Tibial artery (tissue), 4 donors: Measurements from ENCODE around the gene PHACTR1.

Source experiments
- DNase-seq, 2 donors: peaks; one replicate each; pipeline ENCODE4 v3.0.0-alpha.2; 2019
- H3K27ac ChIP-seq, 2 donors: fragments of 200-600 bp; sonication (generic) in 1 of 2; 1 replicate in 1 of 2; 2 replicates in 1 of 2; pipeline ENCODE4 v1.5.1; 2018 to 2019; ENCODE audit warnings: mild to moderate bottlenecking in 1 of 2
- H3K27me3 ChIP-seq, 2 donors: fragments of 200-600 bp; sonication (generic) in 1 of 2; one replicate each; pipeline versions ENCODE4 v1.5.1 to v1.6.0; 2016 to 2019
- H3K36me3 ChIP-seq, 3 donors: fragments of 200-600 bp; sonication (generic) in 2 of 3; one replicate each; pipeline ENCODE4 v1.5.1; 2016 to 2019; ENCODE audit warnings: mild to moderate bottlenecking in 2 of 3
- H3K4me1 ChIP-seq, 4 donors: fragments of 200-600 bp; sonication (generic) in 2 of 4; 1 replicate in 3 of 4; 2 replicates in 1 of 4; pipeline ENCODE4 v1.5.1; 2016 to 2019
- H3K4me3 ChIP-seq, 2 donors: fragments of 200-600 bp; sonication (generic) in 1 of 2; 1 replicate in 1 of 2; 2 replicates in 1 of 2; pipeline ENCODE4 v1.5.1; 2018 to 2019; ENCODE audit warnings: mild to moderate bottlenecking in 2 of 2
- H3K9me3 ChIP-seq, 3 donors: fragments of 200-600 bp; sonication (generic) in 1 of 3; one replicate each; pipeline ENCODE4 v1.5.1; 2016 to 2019
- CTCF ChIP-seq, 2 experiments: fragments of 200-600 bp in 1 of 2; fragments of 450-650 bp in 1 of 2; IDR thresholded peaks; one replicate each; pipeline ENCODE4 v1.5.1; 2017 to 2019; ENCODE audit warnings: antibody characterized with exemption in 2 of 2, mild to moderate bottlenecking in 1 of 2, moderate library complexity in 1 of 2
- intact Hi-C: fragments of 100-400 bp; cut with DNase I; formaldehyde crosslinking; loops from one replicate; pipeline ENCODE4 v1.15.0; 2023; ENCODE audit warnings: low total_unique reads

PHACTR1 gene

GRCh38 chr6:13013681-13014503 is 297.3 kb downstream of the PHACTR1 start:
- no peaks in the 10 kb centered on the region for H3K36me3 ChIP-seq
- H3K4me3 ChIP-seq = peak overlapping the region; percentile 61 to 68
- H3K9me3 ChIP-seq = no peaks in the 10 kb centered on the region
- no peak for TF ChIP-seq CTCF (IDR thresholded peaks at IDR 0.05)
- peak overlapping the region; percentile 73 to 74 for H3K27ac ChIP-seq
- intact Hi-C loops = no loop called here
- peaks cover 0 to 63% (median 22%) of the 10 kb centered on the region in 4 donors for H3K4me1 ChIP-seq
- H3K27me3 ChIP-seq = no peaks in the 10 kb centered on the region
- no peak for DNase-seq

GRCh38 chr6:13014504-13015378 is 298.2 kb downstream of the PHACTR1 start:
- Histone ChIP-seq H3K9me3 (no peaks in the 10 kb centered on the region), H3K4me1 (peaks cover 0 to 63% (median 22%) of the 10 kb centered on the region in 4 donors), H3K36me3 (no peaks in the 10 kb centered on the region), H3K27me3 (no peaks in the 10 kb centered on the region), H3K4me3 (peak overlapping the region; percentile 61 to 68), H3K27ac (peak overlapping the region; percentile 73 to 74)
- intact Hi-C loops = no loop called here
- DNase-seq = peak in 1 of 2 donors; percentile 65
- no peak for TF ChIP-seq CTCF (IDR thresholded peaks at IDR 0.05)

- Histone ChIP-seq H3K4me3 (peak overlapping the region; percentile 61 to 68), H3K27me3 (no peaks in the 10 kb centered on the region), H3K9me3 (no peaks in the 10 kb centered on the region), H3K36me3 (no peaks in the 10 kb centered on the region), H3K27ac (peak overlapping the region in 1 of 2 donors; percentile 73), H3K4me1 (peaks cover 0 to 63% (median 22%) of the 10 kb centered on the region in 4 donors)
- intact Hi-C loops = no loop called here
- DNase-seq = no peak
- TF ChIP-seq CTCF (IDR thresholded peaks at IDR 0.05) = no peak
Observed at GRCh38 chr6:13015379-13015681, 298.8 kb downstream of the PHACTR1 start.

GRCh38 chr6:13024616-13025015 is 308.0 kb downstream of the PHACTR1 start:
- no peak for DNase-seq
- intact Hi-C loops = loop anchor here (10.0 kb wide), 1 partner anchor 70 kb away; no protein-coding TSS in a partner anchor
- Histone ChIP-seq H3K36me3 (no peaks in the 10 kb centered on the region), H3K9me3 (no peaks in the 10 kb centered on the region), H3K27ac (peak overlapping the region; percentile 45 to 66), H3K4me1 (peaks cover 0 to 74% (median 17%) of the 10 kb centered on the region in 4 donors), H3K27me3 (no peaks in the 10 kb centered on the region), H3K4me3 (no peak overlapping the region)
- TF ChIP-seq CTCF (IDR thresholded peaks at IDR 0.05) = no peak

- no peak for TF ChIP-seq CTCF (IDR thresholded peaks at IDR 0.05)
- no peaks in the 10 kb centered on the region for H3K27me3 ChIP-seq
- peak overlapping the region; percentile 7 to 23 for H3K4me3 ChIP-seq
- no peak for DNase-seq
- intact Hi-C loops = loop anchor here (10.0 kb wide), 1 partner anchor 69 kb away; no protein-coding TSS in a partner anchor
- H3K36me3 ChIP-seq = no peaks in the 10 kb centered on the region
- H3K27ac ChIP-seq = peak overlapping the region; percentile 45 to 66
- peaks cover 0 to 87% (median 17%) of the 10 kb centered on the region in 4 donors for H3K4me1 ChIP-seq
- no peaks in the 10 kb centered on the region for H3K9me3 ChIP-seq
Observed at GRCh38 chr6:13025893-13026499, 309.4 kb downstream of the PHACTR1 start.
